AG10803 (cell line): Measurements from ENCODE around the gene IFNA8.
"Not testable (repeated sequence)": the region's sequence is repeated elsewhere in the genome, so short reads cannot be mapped to it uniquely, and the experiment has no call there.

Experiments used
- DNase-seq: peaks from one replicate; pipeline ENCODE4 v3.0.0; 2010; ENCODE audit warnings: low read depth
- H3K4me3 ChIP-seq: 2 replicates; pipeline ENCODE4 v1.5.1; 2011; ENCODE audit warnings: mild to moderate bottlenecking, low read length, control low read depth
- CTCF ChIP-seq: conservative IDR thresholded peaks from 2 replicates; pipeline ENCODE4 v1.5.1; 2011; ENCODE audit warnings: mild to moderate bottlenecking, low read length, control low read depth, inconsistent platforms

IFNA8 gene

GRCh38 chr9:21432672-21433425 is 23.9 kb downstream of the IFNA8 start:
- no peak for DNase-seq
- no peak overlapping the region for H3K4me3 ChIP-seq
- TF ChIP-seq CTCF: no peak

GRCh38 chr9:21434202-21435014 is 25.5 kb downstream of the IFNA8 start:
- peak; percentile 79 for DNase-seq

GRCh38 chr9:21435015-21435383 is 26.1 kb downstream of the IFNA8 start:
- DNase-seq, H3K4me3 ChIP-seq: not testable (repeated sequence)

More at GRCh38 chr9:21434202-21435014, 25.5 kb downstream of the IFNA8 start:
- peak; percentile 79 for TF ChIP-seq CTCF
- H3K4me3 ChIP-seq: no peak overlapping the region

GRCh38 chr9:21440139-21440538 is 31.2 kb downstream of the IFNA8 start, which contains the start of gene IFNA1:
IFNA1 (plus strand) TSS chr9:21440439; CDS start chr9:21440508, 69 bp downstream.
- DNase-seq: no peak
- TF ChIP-seq CTCF: no peak
- H3K4me3 ChIP-seq: no peak within 1 kb of the TSS

GRCh38 chr9:21443849-21444625 is 35.1 kb downstream of the IFNA8 start:
- DNase-seq: no peak
- no peak overlapping the region for H3K4me3 ChIP-seq
- TF ChIP-seq CTCF: no peak

GRCh38 chr9:21449312-21449711 is 40.4 kb downstream of the IFNA8 start:
- not testable (repeated sequence) for H3K4me3 ChIP-seq, DNase-seq

GRCh38 chr9:21450733-21451394 is 41.9 kb downstream of the IFNA8 start:
- H3K4me3 ChIP-seq: no peak overlapping the region
- DNase-seq: peak; percentile 73
- TF ChIP-seq CTCF: no peak
